Karpas-422 (cell line): ENCODE results near the gene CAPN5. TPM values are rescaled to one million over a fixed set of nuclear protein-coding genes. Genes with fewer than 3 reads are reported as not detected.

Source experiments
- DNase-seq: peaks from one replicate; pipeline ENCODE4 v3.0.0-alpha.2; 2015
- H2AFZ ChIP-seq: fragments of 200-600 bp; sonication (generic); 2 replicates; pipeline ENCODE4 v1.6.1; 2014; ENCODE audit warnings: antibody characterized with exemption, low read length, mixed read lengths
- H3K27ac ChIP-seq: fragments of 200-600 bp; sonication (generic); 2 replicates; pipeline ENCODE4 v1.5.1; 2014; ENCODE audit warnings: mild to moderate bottlenecking, low read length, moderate library complexity
- H3K27me3 ChIP-seq: fragments of 200-600 bp; sonication (generic); 2 replicates; pipeline ENCODE4 v1.6.1; 2014; ENCODE audit warnings: low read length, mixed read lengths
- H3K36me3 ChIP-seq: fragments of 200-600 bp; sonication (generic); 2 replicates; pipeline ENCODE4 v1.6.1; 2014; ENCODE audit warnings: low read length, mixed read lengths; ENCODE audit not compliant: insufficient read depth
- H3K4me1 ChIP-seq: fragments of 200-600 bp; sonication (generic); 2 replicates; pipeline ENCODE4 v1.6.1; 2014; ENCODE audit warnings: mild to moderate bottlenecking, low read length, mixed read lengths
- H3K4me2 ChIP-seq: fragments of 200-600 bp; sonication (generic); 2 replicates; pipeline ENCODE4 v1.6.1; 2014; ENCODE audit warnings: low read length, low read depth, mild to moderate bottlenecking; ENCODE audit not compliant: poor library complexity, severe bottlenecking
- H3K4me3 ChIP-seq: fragments of 200-600 bp; sonication (generic); 2 replicates; pipeline ENCODE4 v1.5.1; 2014; ENCODE audit warnings: mild to moderate bottlenecking, antibody characterized with exemption, low read length, mixed read lengths
- H3K79me2 ChIP-seq: fragments of 200-600 bp; sonication (generic); 2 replicates; pipeline ENCODE4 v1.6.1; 2014; ENCODE audit warnings: mild to moderate bottlenecking, low read length, mixed read lengths
- H3K9ac ChIP-seq: fragments of 200-600 bp; sonication (generic); 2 replicates; pipeline ENCODE4 v1.6.0; 2014; ENCODE audit warnings: low read length
- H3K9me2 ChIP-seq: fragments of 200-600 bp; sonication (generic), shearing (Covaris generic); replicated peaks from 2 replicates; pipeline ENCODE4 v1.6.0; 2014; ENCODE audit warnings: mild to moderate bottlenecking, low read length, moderate library complexity; ENCODE audit not compliant: insufficient read depth
- H3K9me3 ChIP-seq: fragments of 300-700, 200-600 bp; sonication (generic); 2 replicates; pipeline ENCODE4 v1.6.1; 2014; ENCODE audit warnings: low read length, mixed read lengths
- H4K20me1 ChIP-seq: fragments of 200-600 bp; sonication (generic); 2 replicates; pipeline ENCODE4 v1.6.1; 2014; ENCODE audit warnings: mild to moderate bottlenecking, antibody characterized with exemption, low read length, low read depth; ENCODE audit not compliant: insufficient read depth
- total RNA-seq: library from RNA; depleted of rRNA; stranded (reverse); fragments of >200 nt; shearing (Covaris generic); gene quantifications from 2 replicates; pipeline ENCODE4 v1.2.3, GENCODE V29; 2014; ENCODE audit warnings: low replicate concordance

CAPN5 gene
- total RNA-seq, 1 experiment from 2014 or later = 0.07 TPM

DNA sequence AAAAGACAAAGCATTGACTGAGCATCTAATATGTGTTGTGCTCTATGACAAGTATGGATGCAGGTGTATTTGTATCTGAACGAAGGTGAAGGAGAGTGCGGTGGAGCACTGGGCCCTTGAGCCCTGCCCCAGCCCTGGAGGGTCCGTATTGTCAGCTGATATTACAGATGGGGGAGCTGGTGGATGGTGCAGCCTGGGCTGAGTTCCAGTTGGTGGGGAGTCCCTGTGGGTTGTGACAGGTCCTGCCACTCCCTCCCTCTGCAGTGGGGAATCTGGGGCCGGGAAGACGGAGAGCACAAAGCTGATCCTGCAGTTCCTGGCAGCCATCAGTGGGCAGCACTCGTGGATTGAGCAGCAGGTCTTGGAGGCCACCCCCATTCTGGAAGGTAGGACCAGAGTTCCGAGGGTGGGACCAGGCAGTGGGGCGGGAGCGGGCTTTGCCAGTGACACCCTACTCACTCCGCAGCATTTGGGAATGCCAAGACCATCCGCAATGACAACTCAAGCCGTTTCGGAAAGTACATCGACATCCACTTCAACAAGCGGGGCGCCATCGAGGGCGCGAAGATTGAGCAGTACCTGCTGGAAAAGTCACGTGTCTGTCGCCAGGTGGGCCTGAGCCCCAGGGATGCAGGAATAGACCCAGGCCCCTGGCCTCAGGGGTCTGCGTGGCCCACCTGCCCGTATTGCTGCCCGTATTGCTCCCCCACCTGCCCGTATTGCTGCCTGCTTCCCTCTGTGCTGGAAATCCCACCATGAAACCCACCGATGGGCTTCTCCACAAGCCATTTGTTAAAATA is 89.8 kb downstream of the CAPN5 start:
- no peaks in the 10 kb centered on the region for H3K9me2 ChIP-seq

DNA sequence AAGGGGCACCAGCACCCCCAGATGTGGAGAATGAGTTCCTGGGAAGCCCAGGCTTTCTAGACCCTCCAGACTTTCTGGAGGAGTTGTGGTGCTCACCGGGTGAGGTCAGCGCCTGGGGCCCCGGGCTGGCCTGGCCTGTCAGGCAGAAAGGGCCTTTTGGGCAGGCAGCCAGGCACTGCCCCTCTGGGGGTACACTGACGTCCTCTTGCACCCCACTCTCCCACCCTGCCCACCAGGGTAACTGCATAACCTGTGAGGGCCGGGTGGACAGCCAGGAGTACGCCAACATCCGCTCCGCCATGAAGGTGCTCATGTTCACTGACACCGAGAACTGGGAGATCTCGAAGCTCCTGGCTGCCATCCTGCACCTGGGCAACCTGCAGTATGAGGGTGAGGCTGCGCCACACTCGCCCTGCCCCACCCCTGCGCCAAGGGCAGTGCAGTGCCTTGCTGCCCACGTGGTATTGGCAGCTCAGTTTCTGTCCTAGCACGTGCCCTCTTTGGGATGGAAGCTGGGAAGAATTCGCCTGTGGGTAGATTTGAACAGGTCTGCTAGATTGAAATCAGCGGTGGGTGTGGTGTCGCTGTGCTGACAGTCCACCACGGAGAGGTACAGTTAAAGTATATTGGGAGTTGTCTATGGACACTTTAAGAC is 91.4 kb downstream of the CAPN5 start:
- no peaks in the 10 kb centered on the region for H3K9me3 ChIP-seq

More for the DNA sequence above, 89.8 kb downstream of the CAPN5 start:
- no peaks in the 10 kb centered on the region for H3K27me3 ChIP-seq
- no peak overlapping the region for H3K9ac ChIP-seq
- H4K20me1 ChIP-seq = no peaks in the 10 kb centered on the region
- no peaks in the 10 kb centered on the region for H3K4me1 ChIP-seq
- H2AFZ ChIP-seq = no peak overlapping the region
- no peak overlapping the region for H3K27ac ChIP-seq
- no peak for DNase-seq
- H3K79me2 ChIP-seq = no peaks in the 10 kb centered on the region
- H3K4me3 ChIP-seq = no peak overlapping the region
- H3K9me3 ChIP-seq = no peaks in the 10 kb centered on the region
- no peak overlapping the region for H3K4me2 ChIP-seq
- no peaks in the 10 kb centered on the region for H3K36me3 ChIP-seq

DNA sequence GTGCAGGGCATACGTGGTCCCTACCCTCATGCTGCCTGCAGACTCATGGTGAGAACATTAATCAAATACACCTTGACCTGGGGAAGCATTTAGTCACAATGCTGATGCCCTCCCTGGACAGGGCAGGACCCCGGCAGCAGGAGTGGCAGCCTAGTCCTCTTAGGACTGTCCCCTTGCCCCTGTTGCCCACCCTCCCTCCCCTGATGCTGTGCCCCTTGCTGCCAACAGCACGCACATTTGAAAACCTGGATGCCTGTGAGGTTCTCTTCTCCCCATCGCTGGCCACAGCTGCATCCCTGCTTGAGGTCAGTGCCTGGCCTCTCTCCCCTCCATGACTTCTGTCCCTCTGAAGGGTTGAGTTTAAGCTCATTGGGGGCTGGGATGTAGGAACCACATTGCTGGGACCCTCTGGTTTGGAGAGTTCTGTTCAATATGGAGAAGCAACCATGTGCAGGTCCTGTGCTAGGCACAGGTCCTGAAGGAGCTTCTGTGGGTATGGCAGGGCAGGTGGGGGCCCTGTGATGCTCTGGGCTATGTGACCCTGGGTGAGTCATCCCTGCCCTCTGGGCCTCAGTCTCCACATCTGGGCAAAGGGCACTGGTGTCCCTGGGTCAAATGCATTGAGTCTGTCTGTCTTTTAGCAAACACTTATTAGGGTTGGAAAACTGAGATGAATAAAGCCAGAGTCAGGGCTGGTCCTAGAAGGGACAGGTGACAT is 92.6 kb downstream of the CAPN5 start:
- Histone ChIP-seq H3K4me3 (no peak overlapping the region), H3K79me2 (no peaks in the 10 kb centered on the region), H3K9me3 (no peaks in the 10 kb centered on the region), H3K27me3 (no peaks in the 10 kb centered on the region), H3K36me3 (no peaks in the 10 kb centered on the region), H2AFZ (no peak overlapping the region), H3K9ac (no peak overlapping the region), H3K27ac (no peak overlapping the region), H3K9me2 (no peaks in the 10 kb centered on the region), H3K4me2 (no peak overlapping the region), H3K4me1 (no peaks in the 10 kb centered on the region), H4K20me1 (0 out of 2 replicates have a peak, but pooled peaks cover 3% of the 10 kb centered on the region)
- DNase-seq = no peak

More for the DNA sequence above, 91.4 kb downstream of the CAPN5 start:
- no peak overlapping the region for H2AFZ ChIP-seq
- no peak overlapping the region for H3K9ac ChIP-seq
- no peaks in the 10 kb centered on the region for H3K36me3 ChIP-seq
- H3K27ac ChIP-seq = no peak overlapping the region
- H3K4me3 ChIP-seq = no peak overlapping the region
- 0 out of 2 replicates have a peak, but pooled peaks cover 3% of the 10 kb centered on the region for H4K20me1 ChIP-seq
- no peak for DNase-seq
- no peaks in the 10 kb centered on the region for H3K4me1 ChIP-seq
- H3K79me2 ChIP-seq = no peaks in the 10 kb centered on the region
- H3K9me2 ChIP-seq = no peaks in the 10 kb centered on the region
- H3K27me3 ChIP-seq = no peaks in the 10 kb centered on the region
- H3K4me2 ChIP-seq = no peak overlapping the region

DNA sequence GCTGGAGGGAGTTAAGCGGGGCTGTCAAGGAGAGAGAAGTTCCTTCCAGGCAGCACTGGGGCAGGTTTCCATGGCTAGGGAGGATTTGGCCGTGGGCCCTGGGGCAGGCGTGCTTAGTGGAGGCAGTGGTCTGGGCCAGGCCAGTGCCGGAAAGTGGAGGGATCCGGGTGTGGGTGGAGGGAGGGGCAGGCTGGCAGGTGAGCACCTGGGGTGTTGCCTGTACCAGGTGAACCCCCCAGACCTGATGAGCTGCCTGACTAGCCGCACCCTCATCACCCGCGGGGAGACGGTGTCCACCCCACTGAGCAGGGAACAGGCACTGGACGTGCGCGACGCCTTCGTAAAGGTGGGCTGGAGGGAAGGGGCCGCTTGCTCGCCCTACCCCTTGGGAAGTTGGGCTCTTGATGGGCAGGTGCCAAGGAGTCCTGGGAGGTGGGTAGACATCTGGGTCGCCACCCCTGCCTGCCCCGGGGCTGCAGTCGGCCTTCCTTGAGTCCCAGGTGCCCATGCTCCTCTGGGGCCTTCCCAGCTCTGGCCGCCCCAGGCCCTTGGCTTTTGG is 93.2 kb downstream of the CAPN5 start:
- Histone ChIP-seq H3K36me3 (no peaks in the 10 kb centered on the region), H3K79me2 (no peaks in the 10 kb centered on the region), H3K27ac (no peak overlapping the region), H4K20me1 (0 out of 2 replicates have a peak, but pooled peaks cover 3% of the 10 kb centered on the region), H3K9me2 (no peaks in the 10 kb centered on the region), H3K4me1 (no peaks in the 10 kb centered on the region), H3K4me2 (no peak overlapping the region), H3K9me3 (no peaks in the 10 kb centered on the region), H3K4me3 (no peak overlapping the region), H2AFZ (no peak overlapping the region), H3K27me3 (no peaks in the 10 kb centered on the region), H3K9ac (no peak overlapping the region)
- DNase-seq = no peak

DNA sequence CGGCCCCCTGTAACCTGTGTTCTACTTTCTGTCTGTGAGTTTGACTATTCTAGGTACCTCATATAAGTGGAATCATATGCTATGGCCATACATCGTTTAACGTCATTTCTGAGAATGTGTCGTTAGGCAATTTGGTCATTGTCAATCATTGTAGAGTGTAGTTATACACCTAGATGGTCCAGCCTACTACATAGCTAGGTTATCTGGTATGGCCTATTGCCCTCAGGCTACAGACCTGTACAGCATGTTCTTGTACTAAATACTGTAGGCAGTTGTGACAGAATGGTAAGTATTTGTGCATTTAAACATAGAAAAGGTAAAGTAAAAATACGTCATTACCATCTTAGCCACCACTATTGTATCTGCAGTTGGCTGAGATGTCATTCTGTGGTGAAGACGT is 96.5 kb downstream of the CAPN5 start:
- H3K36me3 ChIP-seq = no peaks in the 10 kb centered on the region
- H2AFZ ChIP-seq = no peak overlapping the region
- no peaks in the 10 kb centered on the region for H3K27me3 ChIP-seq
- no peak overlapping the region for H3K4me3 ChIP-seq
- no peak overlapping the region for H3K4me2 ChIP-seq
- H3K9me3 ChIP-seq = no peaks in the 10 kb centered on the region
- peaks cover 3% of the 10 kb centered on the region; the same call in 1 of the 2 replicates for H4K20me1 ChIP-seq
- no peak overlapping the region for H3K9ac ChIP-seq
- H3K27ac ChIP-seq = no peak overlapping the region
- no peaks in the 10 kb centered on the region for H3K79me2 ChIP-seq
- H3K9me2 ChIP-seq = no peaks in the 10 kb centered on the region
- no peak for DNase-seq
- no peaks in the 10 kb centered on the region for H3K4me1 ChIP-seq

DNA sequence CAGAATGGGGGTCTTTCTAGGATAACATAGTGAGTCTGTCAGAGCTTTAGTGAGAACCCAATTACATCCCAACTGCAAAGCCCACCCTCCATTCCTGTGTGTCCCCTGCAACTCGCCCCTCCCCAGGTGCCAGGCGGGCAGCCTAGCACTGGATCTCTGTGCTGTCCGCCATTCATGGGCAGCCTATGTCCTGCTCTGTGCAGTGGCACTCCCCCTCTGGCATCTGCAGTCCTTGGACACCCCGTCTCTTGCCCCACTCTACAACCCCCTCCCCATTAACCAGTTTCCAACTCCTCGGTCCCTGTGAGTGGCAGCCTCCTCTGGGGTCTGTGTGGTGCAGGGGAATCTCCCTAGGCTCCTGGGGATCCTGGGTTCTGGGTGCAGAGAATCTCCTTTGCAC is 98.3 kb downstream of the CAPN5 start:
- H3K27ac ChIP-seq = no peak overlapping the region

DNA sequence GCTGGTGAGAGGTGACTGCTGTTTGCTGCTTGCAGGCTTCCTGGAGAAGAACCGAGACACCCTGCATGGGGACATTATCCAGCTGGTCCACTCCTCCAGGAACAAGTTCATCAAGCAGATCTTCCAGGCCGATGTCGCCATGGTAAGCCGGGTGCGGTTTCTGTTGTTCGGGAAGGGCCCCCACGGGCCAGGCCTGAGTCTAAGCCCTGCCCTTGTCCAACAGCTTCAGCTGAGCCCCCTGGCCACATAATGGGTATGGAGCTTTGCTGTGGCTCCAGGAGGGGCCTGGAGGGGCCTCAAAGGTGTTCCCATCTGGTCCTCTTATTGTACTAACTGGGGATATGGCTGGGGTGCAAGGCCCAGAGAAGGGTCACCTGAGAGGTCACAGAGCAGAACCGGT is 99.2 kb downstream of the CAPN5 start:
- Histone ChIP-seq H3K9me3 (no peaks in the 10 kb centered on the region), H3K9ac (no peak overlapping the region), H4K20me1 (peaks cover 3% of the 10 kb centered on the region; the same call in 1 of the 2 replicates), H3K4me3 (no peak overlapping the region), H3K27me3 (no peaks in the 10 kb centered on the region), H3K79me2 (no peaks in the 10 kb centered on the region), H3K36me3 (no peaks in the 10 kb centered on the region), H2AFZ (no peak overlapping the region), H3K4me1 (peaks cover 8% of the 10 kb centered on the region), H3K4me2 (no peak overlapping the region), H3K27ac (no peak overlapping the region), H3K9me2 (no peaks in the 10 kb centered on the region)
- no peak for DNase-seq

More for the DNA sequence above, 98.3 kb downstream of the CAPN5 start:
- Histone ChIP-seq H3K4me3 (no peak overlapping the region), H3K4me2 (no peak overlapping the region), H3K36me3 (no peaks in the 10 kb centered on the region), H3K9me2 (no peaks in the 10 kb centered on the region), H3K9ac (no peak overlapping the region), H2AFZ (no peak overlapping the region), H3K9me3 (no peaks in the 10 kb centered on the region), H3K79me2 (no peaks in the 10 kb centered on the region), H4K20me1 (peaks cover 3% of the 10 kb centered on the region; the same call in 1 of the 2 replicates), H3K27me3 (no peaks in the 10 kb centered on the region), H3K4me1 (peaks cover 1% of the 10 kb centered on the region; the same call in 1 of the 2 replicates)
- no peak for DNase-seq
